GM23338 (cell line): ENCODE measurements around the gene DOCK4. TPM values are rescaled to one million over a fixed set of nuclear protein-coding genes. Genes with fewer than 3 reads are reported as not detected.

Experiments
- ATAC-seq: fragments of 200-7000 bp; cut with Tn5 transposase; 3 replicates; pipeline ENCODE4 v1.9.1; 2020
- DNase-seq: peaks from one replicate; pipeline ENCODE4 v3.0.0-alpha.2; 2015; ENCODE audit warnings: low spot score
- H2AFZ ChIP-seq: fragments of 200-600 bp; sonication (generic); 2 replicates; pipeline ENCODE4 v1.8.0; 2016; ENCODE audit warnings: antibody characterized with exemption, mild to moderate bottlenecking, moderate library complexity
- H3F3A ChIP-seq: fragments of 200-600 bp; sonication (generic); replicated peaks from 2 replicates; pipeline ENCODE4 v1.8.0; 2017; ENCODE audit warnings: antibody characterized with exemption, mixed run types, low read depth
- H3K27ac ChIP-seq: fragments of 200-600 bp; sonication (generic); 2 replicates; pipeline ENCODE4 v1.6.1; 2016; ENCODE audit warnings: low read depth
- H3K27me3 ChIP-seq: fragments of 200-600 bp; sonication (generic); 2 replicates; pipeline ENCODE4 v1.8.0; 2016; ENCODE audit warnings: mild to moderate bottlenecking, mixed run types, moderate library complexity; ENCODE audit not compliant: insufficient read depth
- H3K36me3 ChIP-seq: fragments of 200-600 bp; sonication (generic); 2 replicates; pipeline ENCODE4 v1.8.0; 2016; ENCODE audit warnings: mild to moderate bottlenecking; ENCODE audit not compliant: insufficient read depth
- H3K4me1 ChIP-seq: fragments of 200-600 bp; sonication (generic); 2 replicates; pipeline ENCODE4 v1.8.0; 2016; ENCODE audit warnings: mild to moderate bottlenecking, moderate library complexity; ENCODE audit not compliant: insufficient read depth
- H3K4me2 ChIP-seq: fragments of 200-600 bp; sonication (generic); 2 replicates; pipeline ENCODE4 v1.7.1; 2017; ENCODE audit warnings: mixed run types
- H3K4me3 ChIP-seq: fragments of 200-600 bp; sonication (generic); 2 replicates; pipeline ENCODE4 v1.6.1; 2016; ENCODE audit warnings: mixed run types
- H3K79me2 ChIP-seq: fragments of 200-600 bp; sonication (generic); replicated peaks from 2 replicates; pipeline ENCODE4 v1.8.0; 2017; ENCODE audit warnings: mild to moderate bottlenecking; ENCODE audit not compliant: insufficient read depth
- H3K9me2 ChIP-seq: fragments of 200-600 bp; sonication (generic); 2 replicates; pipeline ENCODE4 v1.8.0; 2017; ENCODE audit not compliant: insufficient read depth
- H4K20me1 ChIP-seq: fragments of 200-600 bp; sonication (generic); replicated peaks from 2 replicates; pipeline ENCODE4 v1.8.0; 2017; ENCODE audit warnings: mild to moderate bottlenecking; ENCODE audit not compliant: insufficient read depth
- H3K27ac Mint-ChIP-seq: 2 replicates; pipeline ENCODE4 v1.8.0; 2020; ENCODE audit warnings: inconsistent platforms, mild to moderate bottlenecking, moderate library complexity, mixed read lengths
- H3K27me3 Mint-ChIP-seq: 3 replicates; pipeline ENCODE4 v1.8.0; 2022; ENCODE audit warnings: low read depth, mild to moderate bottlenecking, moderate library complexity, mixed read lengths, inconsistent platforms; ENCODE audit not compliant: insufficient read depth, poor library complexity
- H3K36me3 Mint-ChIP-seq: 3 replicates; pipeline ENCODE4 v1.8.0; 2021; ENCODE audit warnings: low read depth, mild to moderate bottlenecking, inconsistent platforms, moderate library complexity, mixed read lengths
- H3K4me1 Mint-ChIP-seq: 3 replicates; pipeline ENCODE4 v1.8.0; 2020; ENCODE audit warnings: mild to moderate bottlenecking, inconsistent platforms, mixed read lengths
- H3K4me3 Mint-ChIP-seq: 3 replicates; pipeline ENCODE4 v1.8.0; 2021; ENCODE audit warnings: moderate library complexity, mild to moderate bottlenecking, inconsistent platforms, mixed read lengths
- H3K9me3 Mint-ChIP-seq: 3 replicates; pipeline ENCODE4 v1.8.0; 2020; ENCODE audit warnings: moderate library complexity, mild to moderate bottlenecking, inconsistent platforms, mixed read lengths
- CREB1 ChIP-seq: fragments of 250-450 bp; sonication (Bioruptor Pico); IDR thresholded peaks from 2 replicates; pipeline ENCODE4 v1.5.0; 2020; ENCODE audit warnings: low read depth, mild to moderate bottlenecking, moderate library complexity
- CTCF ChIP-seq, 2 experiments: fragments of 200-600 bp in 1 of 2; sonication (generic) in 1 of 2; conservative IDR thresholded peaks; 2 replicates each; pipeline versions ENCODE4 v1.5.1 to v1.6.1; 2016 to 2017; ENCODE audit warnings: antibody characterized with exemption in 2 of 2, low read depth in 2 of 2, mild to moderate bottlenecking in 2 of 2, moderate library complexity in 1 of 2
- EZH2 ChIP-seq: fragments of 200-600 bp; sonication (generic); IDR thresholded peaks from one replicate; pipeline ENCODE4 v1.8.0; 2017; ENCODE audit warnings: antibody characterized with exemption, mild to moderate bottlenecking, low read depth; ENCODE audit not compliant: unreplicated experiment
- EZH2phosphoT487 ChIP-seq: fragments of 200-600 bp; sonication (generic); IDR thresholded peaks from one replicate; pipeline ENCODE4 v1.8.1; 2018; ENCODE audit warnings: antibody characterized with exemption; ENCODE audit not compliant: unreplicated experiment
- JUNB ChIP-seq: IDR thresholded peaks from one replicate; pipeline ENCODE4 v1.6.1; 2016; ENCODE audit warnings: antibody characterized with exemption; ENCODE audit not compliant: unreplicated experiment
- POLR2AphosphoS5 ChIP-seq: IDR thresholded peaks from 2 replicates; pipeline ENCODE4 v1.6.1; 2016; ENCODE audit warnings: antibody characterized with exemption, low read depth
- REST ChIP-seq: IDR thresholded peaks from one replicate; pipeline ENCODE4 v1.6.1; 2018; ENCODE audit warnings: antibody characterized with exemption; ENCODE audit not compliant: unreplicated experiment
- ZNF331 ChIP-seq: fragments of 250-450 bp; sonication (Bioruptor Pico); IDR thresholded peaks from 2 replicates; pipeline ENCODE4 v1.5.0; 2020; ENCODE audit warnings: low read depth, mild to moderate bottlenecking, moderate library complexity
- ZNF462 ChIP-seq: fragments of 250-450 bp; sonication (Bioruptor Pico); IDR thresholded peaks from 2 replicates; pipeline ENCODE4 v1.5.0; 2020; ENCODE audit warnings: mild to moderate bottlenecking, moderate library complexity
- polyA plus RNA-seq: library from polyadenylated mRNA; unstranded; fragments of >200 nt; fragmentation: Nextera tagmentation; extraction: Ambion mirVana; gene quantifications from 2 replicates; pipeline ENCODE4 v1.2.1, GENCODE V29; 2016
- total RNA-seq: library from RNA; depleted of rRNA; stranded (reverse); fragments of >200 nt; shearing (Covaris generic); gene quantifications from 2 replicates; pipeline ENCODE4 v1.2.3, GENCODE V29; 2014

The DOCK4 gene
- total and polyA plus RNA-seq, 2 experiments from 2014 or later = 6.3 to 33.8 TPM

- DNase-seq (no peak), ATAC-seq (no peak)
- H3K4me2 ChIP-seq = no peak overlapping the region
- peaks cover 28% of the 10 kb centered on the region for H3K4me1 ChIP-seq
- H3K36me3 ChIP-seq = no peaks in the 10 kb centered on the region
- no peak overlapping the region for H3K4me3 Mint-ChIP-seq
- H3K27me3 ChIP-seq = no peaks in the 10 kb centered on the region
- H3K4me1 Mint-ChIP-seq = peaks cover 46% of the 10 kb centered on the region
- TF ChIP-seq JUNB = no peak
- no peak for TF ChIP-seq POLR2AphosphoS5
- TF ChIP-seq ZNF331 (CRISPR knock-in tag) = no peak
- TF ChIP-seq EZH2phosphoT487 = no peak
- H3K27me3 Mint-ChIP-seq = peaks cover 3% of the 10 kb centered on the region
- no peak overlapping the region for H3K4me3 ChIP-seq
- no peaks in the 10 kb centered on the region for H3K36me3 Mint-ChIP-seq
- H3K9me3 Mint-ChIP-seq = no peaks in the 10 kb centered on the region
- peaks cover 69% of the 10 kb centered on the region for H3K79me2 ChIP-seq
- H4K20me1 ChIP-seq = no peaks in the 10 kb centered on the region
- no peak overlapping the region for H3K27ac ChIP-seq
- no peaks in the 10 kb centered on the region for H3K9me2 ChIP-seq
- no peak overlapping the region for H2AFZ ChIP-seq
- H3K27ac Mint-ChIP-seq = no peak overlapping the region
- H3F3A ChIP-seq = no peaks in the 10 kb centered on the region
Measured at GRCh38 chr7:112156412-112156811, 49.8 kb downstream of the DOCK4 start.

- Mint-ChIP-seq H3K36me3 (no peaks in the 10 kb centered on the region), H3K4me1 (peaks cover 33% of the 10 kb centered on the region), H3K27ac (peak overlapping the region; percentile 5; the same call in 1 of the 2 replicates), H3K27me3 (peaks cover 3% of the 10 kb centered on the region), H3K9me3 (no peaks in the 10 kb centered on the region), H3K4me3 (no peak overlapping the region)
- no peaks in the 10 kb centered on the region for H3K36me3 ChIP-seq
- H3K27ac ChIP-seq = no peak overlapping the region
- no peaks in the 10 kb centered on the region for H3K27me3 ChIP-seq
- peaks cover 11% of the 10 kb centered on the region for H3K4me1 ChIP-seq
- no peak overlapping the region for H2AFZ ChIP-seq
- H3K9me2 ChIP-seq = no peaks in the 10 kb centered on the region
- no peaks in the 10 kb centered on the region for H3F3A ChIP-seq
- DNase-seq = no peak
- no peak overlapping the region for H3K4me2 ChIP-seq
- ATAC-seq = peak; percentile 78
- no peak overlapping the region for H3K4me3 ChIP-seq
- no peaks in the 10 kb centered on the region for H4K20me1 ChIP-seq
- peaks cover 65% of the 10 kb centered on the region for H3K79me2 ChIP-seq
- TF ChIP-seq EZH2 = no peak
- TF ChIP-seq CREB1 (CRISPR knock-in tag) = no peak
- TF ChIP-seq REST = no peak
- TF ChIP-seq POLR2AphosphoS5 = no peak
- TF ChIP-seq ZNF331 (CRISPR knock-in tag) = no peak
- no peak for TF ChIP-seq CTCF (conservative IDR thresholded peaks at IDR 0.05; ENCODE audit: low read depth in 2 of 2)
- TF ChIP-seq ZNF462 (CRISPR knock-in tag) = no peak
Measured at GRCh38 chr7:112154690-112155089, 51.5 kb downstream of the DOCK4 start.
